GM23338 (cell line): ENCODE measurements around the gene SLC7A10. TPM values are rescaled to one million over a fixed set of nuclear protein-coding genes. Genes with fewer than 3 reads are reported as not detected.

Experiments used
- ATAC-seq: fragments of 200-7000 bp; cut with Tn5 transposase; 3 replicates; pipeline ENCODE4 v1.9.1; 2020
- DNase-seq: peaks from one replicate; pipeline ENCODE4 v3.0.0-alpha.2; 2015; ENCODE audit warnings: low spot score
- H2AFZ ChIP-seq: fragments of 200-600 bp; sonication (generic); 2 replicates; pipeline ENCODE4 v1.8.0; 2016; ENCODE audit warnings: antibody characterized with exemption, mild to moderate bottlenecking, moderate library complexity
- H3F3A ChIP-seq: fragments of 200-600 bp; sonication (generic); replicated peaks from 2 replicates; pipeline ENCODE4 v1.8.0; 2017; ENCODE audit warnings: antibody characterized with exemption, mixed run types, low read depth
- H3K27ac ChIP-seq: fragments of 200-600 bp; sonication (generic); 2 replicates; pipeline ENCODE4 v1.6.1; 2016; ENCODE audit warnings: low read depth
- H3K27me3 ChIP-seq: fragments of 200-600 bp; sonication (generic); 2 replicates; pipeline ENCODE4 v1.8.0; 2016; ENCODE audit warnings: mild to moderate bottlenecking, mixed run types, moderate library complexity; ENCODE audit not compliant: insufficient read depth
- H3K36me3 ChIP-seq: fragments of 200-600 bp; sonication (generic); 2 replicates; pipeline ENCODE4 v1.8.0; 2016; ENCODE audit warnings: mild to moderate bottlenecking; ENCODE audit not compliant: insufficient read depth
- H3K4me1 ChIP-seq: fragments of 200-600 bp; sonication (generic); 2 replicates; pipeline ENCODE4 v1.8.0; 2016; ENCODE audit warnings: mild to moderate bottlenecking, moderate library complexity; ENCODE audit not compliant: insufficient read depth
- H3K4me2 ChIP-seq: fragments of 200-600 bp; sonication (generic); 2 replicates; pipeline ENCODE4 v1.7.1; 2017; ENCODE audit warnings: mixed run types
- H3K4me3 ChIP-seq: fragments of 200-600 bp; sonication (generic); 2 replicates; pipeline ENCODE4 v1.6.1; 2016; ENCODE audit warnings: mixed run types
- H3K79me2 ChIP-seq: fragments of 200-600 bp; sonication (generic); replicated peaks from 2 replicates; pipeline ENCODE4 v1.8.0; 2017; ENCODE audit warnings: mild to moderate bottlenecking; ENCODE audit not compliant: insufficient read depth
- H3K9me2 ChIP-seq: fragments of 200-600 bp; sonication (generic); 2 replicates; pipeline ENCODE4 v1.8.0; 2017; ENCODE audit not compliant: insufficient read depth
- H4K20me1 ChIP-seq: fragments of 200-600 bp; sonication (generic); replicated peaks from 2 replicates; pipeline ENCODE4 v1.8.0; 2017; ENCODE audit warnings: mild to moderate bottlenecking; ENCODE audit not compliant: insufficient read depth
- H3K27ac Mint-ChIP-seq: 2 replicates; pipeline ENCODE4 v1.8.0; 2020; ENCODE audit warnings: inconsistent platforms, mild to moderate bottlenecking, moderate library complexity, mixed read lengths
- H3K27me3 Mint-ChIP-seq: 3 replicates; pipeline ENCODE4 v1.8.0; 2022; ENCODE audit warnings: low read depth, mild to moderate bottlenecking, moderate library complexity, mixed read lengths, inconsistent platforms; ENCODE audit not compliant: insufficient read depth, poor library complexity
- H3K36me3 Mint-ChIP-seq: 3 replicates; pipeline ENCODE4 v1.8.0; 2021; ENCODE audit warnings: low read depth, mild to moderate bottlenecking, inconsistent platforms, moderate library complexity, mixed read lengths
- H3K4me1 Mint-ChIP-seq: 3 replicates; pipeline ENCODE4 v1.8.0; 2020; ENCODE audit warnings: mild to moderate bottlenecking, inconsistent platforms, mixed read lengths
- H3K4me3 Mint-ChIP-seq: 3 replicates; pipeline ENCODE4 v1.8.0; 2021; ENCODE audit warnings: moderate library complexity, mild to moderate bottlenecking, inconsistent platforms, mixed read lengths
- H3K9me3 Mint-ChIP-seq: 3 replicates; pipeline ENCODE4 v1.8.0; 2020; ENCODE audit warnings: moderate library complexity, mild to moderate bottlenecking, inconsistent platforms, mixed read lengths
- EZH2phosphoT487 ChIP-seq: fragments of 200-600 bp; sonication (generic); IDR thresholded peaks from one replicate; pipeline ENCODE4 v1.8.1; 2018; ENCODE audit warnings: antibody characterized with exemption; ENCODE audit not compliant: unreplicated experiment
- NANOG ChIP-seq: IDR thresholded peaks from 2 replicates; pipeline ENCODE4 v1.6.1; 2016; ENCODE audit warnings: antibody characterized with exemption, borderline replicate concordance
- STAT1 ChIP-seq: IDR thresholded peaks from one replicate; pipeline ENCODE4 v1.6.1; 2016; ENCODE audit warnings: antibody characterized with exemption; ENCODE audit not compliant: unreplicated experiment
- ZNF462 ChIP-seq: fragments of 250-450 bp; sonication (Bioruptor Pico); IDR thresholded peaks from 2 replicates; pipeline ENCODE4 v1.5.0; 2020; ENCODE audit warnings: mild to moderate bottlenecking, moderate library complexity
- polyA plus RNA-seq: library from polyadenylated mRNA; unstranded; fragments of >200 nt; fragmentation: Nextera tagmentation; extraction: Ambion mirVana; gene quantifications from 2 replicates; pipeline ENCODE4 v1.2.1, GENCODE V29; 2016
- total RNA-seq: library from RNA; depleted of rRNA; stranded (reverse); fragments of >200 nt; shearing (Covaris generic); gene quantifications from 2 replicates; pipeline ENCODE4 v1.2.3, GENCODE V29; 2014
- TF ChIP-seq, protein P1 (sequence below), 2 experiments: fragments of 200-600 bp in 1 of 2; sonication (generic) in 1 of 2; conservative IDR thresholded peaks; 2 replicates each; pipeline versions ENCODE4 v1.5.1 to v1.6.1; 2016 to 2017; ENCODE audit warnings: antibody characterized with exemption in 2 of 2, low read depth in 2 of 2, mild to moderate bottlenecking in 2 of 2, moderate library complexity in 1 of 2
- TF ChIP-seq, protein P2 (sequence below): IDR thresholded peaks from one replicate; pipeline ENCODE4 v1.6.1; 2018; ENCODE audit warnings: antibody characterized with exemption; ENCODE audit not compliant: unreplicated experiment

SLC7A10 gene
- total and polyA plus RNA-seq, 2 experiments from 2014 or later = 3.3 to 6.3 TPM

GRCh38 chr19:33267706-33268105, 42.1 kb upstream of the SLC7A10 start (continued):
- TF ChIP-seq ZNF462 (CRISPR knock-in tag) (no peak), EZH2phosphoT487 (no peak), NANOG (no peak)
- TF ChIP-seq, protein P1, sequence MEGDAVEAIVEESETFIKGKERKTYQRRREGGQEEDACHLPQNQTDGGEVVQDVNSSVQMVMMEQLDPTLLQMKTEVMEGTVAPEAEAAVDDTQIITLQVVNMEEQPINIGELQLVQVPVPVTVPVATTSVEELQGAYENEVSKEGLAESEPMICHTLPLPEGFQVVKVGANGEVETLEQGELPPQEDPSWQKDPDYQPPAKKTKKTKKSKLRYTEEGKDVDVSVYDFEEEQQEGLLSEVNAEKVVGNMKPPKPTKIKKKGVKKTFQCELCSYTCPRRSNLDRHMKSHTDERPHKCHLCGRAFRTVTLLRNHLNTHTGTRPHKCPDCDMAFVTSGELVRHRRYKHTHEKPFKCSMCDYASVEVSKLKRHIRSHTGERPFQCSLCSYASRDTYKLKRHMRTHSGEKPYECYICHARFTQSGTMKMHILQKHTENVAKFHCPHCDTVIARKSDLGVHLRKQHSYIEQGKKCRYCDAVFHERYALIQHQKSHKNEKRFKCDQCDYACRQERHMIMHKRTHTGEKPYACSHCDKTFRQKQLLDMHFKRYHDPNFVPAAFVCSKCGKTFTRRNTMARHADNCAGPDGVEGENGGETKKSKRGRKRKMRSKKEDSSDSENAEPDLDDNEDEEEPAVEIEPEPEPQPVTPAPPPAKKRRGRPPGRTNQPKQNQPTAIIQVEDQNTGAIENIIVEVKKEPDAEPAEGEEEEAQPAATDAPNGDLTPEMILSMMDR (conservative IDR thresholded peaks at IDR 0.05; ENCODE audit: low read depth in 2 of 2) = no peak

DNA sequence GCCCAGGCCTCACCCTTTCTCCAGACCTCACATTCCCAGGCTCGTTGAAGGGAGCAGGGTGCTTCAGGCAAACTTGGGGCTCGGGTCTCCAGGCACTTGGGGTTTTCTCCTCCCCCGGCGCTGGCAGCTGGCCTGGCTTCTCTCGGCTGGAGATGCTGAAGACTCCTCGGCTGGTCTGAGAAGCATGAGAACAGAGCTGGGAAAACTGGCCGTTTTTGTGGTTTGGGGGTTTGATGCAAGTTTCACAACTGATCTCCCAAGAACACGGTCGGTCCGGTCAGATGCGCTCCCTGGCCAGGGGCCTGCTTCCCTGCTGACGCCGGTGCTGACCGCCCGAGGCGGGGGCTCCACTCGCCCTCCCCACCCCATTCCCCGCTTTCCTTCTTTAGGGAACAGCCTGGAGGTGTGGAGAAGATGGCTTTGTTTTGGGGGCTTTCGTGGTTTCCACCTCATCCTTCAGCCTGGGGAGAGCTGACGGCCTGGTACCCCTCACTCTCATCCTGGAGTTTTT, 41.4 kb upstream of the SLC7A10 start:
- H3K9me2 ChIP-seq = no peaks in the 10 kb centered on the region
- H2AFZ ChIP-seq = no peak overlapping the region
- Mint-ChIP-seq H3K4me3 (no peak overlapping the region), H3K27ac (no peak overlapping the region), H3K4me1 (peaks cover 1% of the 10 kb centered on the region; the same call in 1 of the 3 replicates), H3K36me3 (no peaks in the 10 kb centered on the region; the same call in 2 of the 3 replicates), H3K27me3 (peaks cover 12% of the 10 kb centered on the region), H3K9me3 (no peaks in the 10 kb centered on the region; the same call in 2 of the 3 replicates)
- no peaks in the 10 kb centered on the region for H3K27me3 ChIP-seq
- no peaks in the 10 kb centered on the region for H3F3A ChIP-seq
- ATAC-seq (no peak), DNase-seq (no peak)
- H3K36me3 ChIP-seq = no peaks in the 10 kb centered on the region
- H3K79me2 ChIP-seq = no peaks in the 10 kb centered on the region
- H3K27ac ChIP-seq = no peak overlapping the region
- no peaks in the 10 kb centered on the region for H3K4me1 ChIP-seq
- no peak overlapping the region for H3K4me3 ChIP-seq
- H4K20me1 ChIP-seq = no peaks in the 10 kb centered on the region
- no peak overlapping the region for H3K4me2 ChIP-seq
- TF ChIP-seq, protein P1 (conservative IDR thresholded peaks at IDR 0.05; ENCODE audit: low read depth in 2 of 2) = no peak
- TF ChIP-seq, protein P2, sequence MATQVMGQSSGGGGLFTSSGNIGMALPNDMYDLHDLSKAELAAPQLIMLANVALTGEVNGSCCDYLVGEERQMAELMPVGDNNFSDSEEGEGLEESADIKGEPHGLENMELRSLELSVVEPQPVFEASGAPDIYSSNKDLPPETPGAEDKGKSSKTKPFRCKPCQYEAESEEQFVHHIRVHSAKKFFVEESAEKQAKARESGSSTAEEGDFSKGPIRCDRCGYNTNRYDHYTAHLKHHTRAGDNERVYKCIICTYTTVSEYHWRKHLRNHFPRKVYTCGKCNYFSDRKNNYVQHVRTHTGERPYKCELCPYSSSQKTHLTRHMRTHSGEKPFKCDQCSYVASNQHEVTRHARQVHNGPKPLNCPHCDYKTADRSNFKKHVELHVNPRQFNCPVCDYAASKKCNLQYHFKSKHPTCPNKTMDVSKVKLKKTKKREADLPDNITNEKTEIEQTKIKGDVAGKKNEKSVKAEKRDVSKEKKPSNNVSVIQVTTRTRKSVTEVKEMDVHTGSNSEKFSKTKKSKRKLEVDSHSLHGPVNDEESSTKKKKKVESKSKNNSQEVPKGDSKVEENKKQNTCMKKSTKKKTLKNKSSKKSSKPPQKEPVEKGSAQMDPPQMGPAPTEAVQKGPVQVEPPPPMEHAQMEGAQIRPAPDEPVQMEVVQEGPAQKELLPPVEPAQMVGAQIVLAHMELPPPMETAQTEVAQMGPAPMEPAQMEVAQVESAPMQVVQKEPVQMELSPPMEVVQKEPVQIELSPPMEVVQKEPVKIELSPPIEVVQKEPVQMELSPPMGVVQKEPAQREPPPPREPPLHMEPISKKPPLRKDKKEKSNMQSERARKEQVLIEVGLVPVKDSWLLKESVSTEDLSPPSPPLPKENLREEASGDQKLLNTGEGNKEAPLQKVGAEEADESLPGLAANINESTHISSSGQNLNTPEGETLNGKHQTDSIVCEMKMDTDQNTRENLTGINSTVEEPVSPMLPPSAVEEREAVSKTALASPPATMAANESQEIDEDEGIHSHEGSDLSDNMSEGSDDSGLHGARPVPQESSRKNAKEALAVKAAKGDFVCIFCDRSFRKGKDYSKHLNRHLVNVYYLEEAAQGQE = no peak
- no peak for TF ChIP-seq EZH2phosphoT487
- TF ChIP-seq STAT1 = no peak
